Measurements from ENCODE around the gene GSTM5.
A peak's percentile ranks its signal among the peaks of the same experiment; 100 is the strongest.

The GSTM5 gene

GRCh38 chr1:109722908-109723691 lies 11.0 kb downstream of the GSTM5 start:
- TF ChIP-seq CTCF (conservative IDR thresholded peaks at IDR 0.05), result no peak
- no peak for TF ChIP-seq ZFX (IDR thresholded peaks at IDR 0.05)
- H3K27ac ChIP-seq, result no peak overlapping the region

- peak overlapping the region; percentile 8; the same call in 1 of the 2 replicates for H3K27ac ChIP-seq
- no peak for TF ChIP-seq ZFX (IDR thresholded peaks at IDR 0.05)
These were observed 12.9 kb downstream of the GSTM5 start for GRCh38 chr1:109724933-109725332.

- TF ChIP-seq CTCF (conservative IDR thresholded peaks at IDR 0.05), result no peak
- no peak for TF ChIP-seq ZFX (IDR thresholded peaks at IDR 0.05)
- H3K27ac ChIP-seq, result no peak overlapping the region; the same call in 1 of the 2 replicates
These were observed 13.5 kb downstream of the GSTM5 start for GRCh38 chr1:109725510-109725909.

- no peak overlapping the region; the same call in 1 of the 2 replicates for H3K27ac ChIP-seq
- no peak for TF ChIP-seq CTCF (conservative IDR thresholded peaks at IDR 0.05)
- no peak for TF ChIP-seq ZFX (IDR thresholded peaks at IDR 0.05)
These were observed 14.0 kb downstream of the GSTM5 start for GRCh38 chr1:109726007-109726406.

GRCh38 chr1:109726728-109727373 lies 14.8 kb downstream of the GSTM5 start:
- no peak overlapping the region for H3K27ac ChIP-seq
- TF ChIP-seq CTCF (conservative IDR thresholded peaks at IDR 0.05) (no peak), ZFX (IDR thresholded peaks at IDR 0.05) (no peak)

GRCh38 chr1:109728870-109729269 lies 16.8 kb downstream of the GSTM5 start:
- TF ChIP-seq ZFX (IDR thresholded peaks at IDR 0.05) (no peak), CTCF (conservative IDR thresholded peaks at IDR 0.05) (no peak)
- no peak overlapping the region for H3K27ac ChIP-seq

- no peak overlapping the region for H3K27ac ChIP-seq
- TF ChIP-seq CTCF (conservative IDR thresholded peaks at IDR 0.05), result no peak
These were observed 18.6 kb downstream of the GSTM5 start for GRCh38 chr1:109730666-109731065.

All from C4-2B (cell line).